ENCODE results near the gene ZNF484. TPM values are rescaled to one million over a fixed set of nuclear protein-coding genes. Genes with fewer than 3 reads are reported as not detected.
"Not testable (repeated sequence)": the region's sequence is repeated elsewhere in the genome, so short reads cannot be mapped to it uniquely, and the experiment has no call there.

Gene ZNF484
- total RNA-seq, 1 experiment from 2014 or later, result 3.9 TPM

GRCh38 chr9:92837191-92837590, 40.6 kb downstream of the ZNF484 start:
- Histone ChIP-seq H3K9ac (ENCODE audit: low read length) (no peak overlapping the region), H3K36me3 (ENCODE audit: low read depth, low read length) (no peaks in the 10 kb centered on the region), H3K27ac (ENCODE audit: low read length) (no peak overlapping the region), H3K79me2 (ENCODE audit: low read length) (no peaks in the 10 kb centered on the region), H4K20me1 (ENCODE audit: low read length) (no peaks in the 10 kb centered on the region), H3K27me3 (ENCODE audit: low read length) (no peaks in the 10 kb centered on the region), H3K4me1 (ENCODE audit: insufficient read depth, low read length) (no peaks in the 10 kb centered on the region), H3K4me2 (ENCODE audit: low read length) (no peak overlapping the region), H2AFZ (ENCODE audit: low read length) (no peak overlapping the region), H3F3A (ENCODE audit: low read length, unreplicated experiment) (no peaks in the 10 kb centered on the region), H3K4me3 (ENCODE audit: low read length) (no peak overlapping the region), H3K9me3 (ENCODE audit: low read length) (no peaks in the 10 kb centered on the region), H3K9me2 (replicated peaks; ENCODE audit: low read length) (no peaks in the 10 kb centered on the region)
- BruUV-seq (replicated peaks), result no TSS peak
- intact Hi-C loops (cut with micrococcal nuclease), result no loop called here
- no peak for TF ChIP-seq CTCF (conservative IDR thresholded peaks at IDR 0.05; ENCODE audit: low read depth, low read length)
- no peak for TF ChIP-seq EZH2 (IDR thresholded peaks at IDR 0.05; ENCODE audit: low read length, unreplicated experiment)
- no peak for TF ChIP-seq EZH2phosphoT487 (IDR thresholded peaks at IDR 0.05; ENCODE audit: borderline replicate concordance, low read length)
- POLR2A ChIA-PET (ENCODE audit: unreplicated experiment), result interaction anchor here (0.6 kb wide), 1 partner anchor 73 kb away, joined by 3 read pairs; no protein-coding TSS in a partner anchor
- no peak for DNase-seq
- no peak for ATAC-seq
- CTCF ChIA-PET, result no interaction called here

- POLR2A ChIA-PET (ENCODE audit: unreplicated experiment), result no interaction called here
- H3K9me2 ChIP-seq (replicated peaks; ENCODE audit: low read length), result no peaks in the 10 kb centered on the region
- intact Hi-C loops (cut with micrococcal nuclease), result no loop called here
- ATAC-seq, result no peak
- no peak overlapping the region for H2AFZ ChIP-seq (ENCODE audit: low read length)
- no peak overlapping the region for H3K27ac ChIP-seq (ENCODE audit: low read length)
- no peaks in the 10 kb centered on the region for H3K4me1 ChIP-seq (ENCODE audit: insufficient read depth, low read length)
- no peak for TF ChIP-seq EZH2phosphoT487 (IDR thresholded peaks at IDR 0.05; ENCODE audit: borderline replicate concordance, low read length)
- no peak for TF ChIP-seq EZH2 (IDR thresholded peaks at IDR 0.05; ENCODE audit: low read length, unreplicated experiment)
- no peak for TF ChIP-seq CTCF (conservative IDR thresholded peaks at IDR 0.05; ENCODE audit: low read depth, low read length)
- no peaks in the 10 kb centered on the region for H3K79me2 ChIP-seq (ENCODE audit: low read length)
- no TSS peak for BruUV-seq (replicated peaks)
- no peaks in the 10 kb centered on the region for H3K36me3 ChIP-seq (ENCODE audit: low read depth, low read length)
- no peak overlapping the region for H3K9ac ChIP-seq (ENCODE audit: low read length)
- no peak overlapping the region for H3K4me3 ChIP-seq (ENCODE audit: low read length)
- H4K20me1 ChIP-seq (ENCODE audit: low read length), result no peaks in the 10 kb centered on the region
- DNase-seq, result no peak
- H3K9me3 ChIP-seq (ENCODE audit: low read length), result no peaks in the 10 kb centered on the region
- H3K4me2 ChIP-seq (ENCODE audit: low read length), result no peak overlapping the region
- no peaks in the 10 kb centered on the region for H3F3A ChIP-seq (ENCODE audit: low read length, unreplicated experiment)
- CTCF ChIA-PET, result no interaction called here
- no peaks in the 10 kb centered on the region for H3K27me3 ChIP-seq (ENCODE audit: low read length)
These were observed 48.4 kb downstream of the ZNF484 start for GRCh38 chr9:92829420-92829819.

DNA sequence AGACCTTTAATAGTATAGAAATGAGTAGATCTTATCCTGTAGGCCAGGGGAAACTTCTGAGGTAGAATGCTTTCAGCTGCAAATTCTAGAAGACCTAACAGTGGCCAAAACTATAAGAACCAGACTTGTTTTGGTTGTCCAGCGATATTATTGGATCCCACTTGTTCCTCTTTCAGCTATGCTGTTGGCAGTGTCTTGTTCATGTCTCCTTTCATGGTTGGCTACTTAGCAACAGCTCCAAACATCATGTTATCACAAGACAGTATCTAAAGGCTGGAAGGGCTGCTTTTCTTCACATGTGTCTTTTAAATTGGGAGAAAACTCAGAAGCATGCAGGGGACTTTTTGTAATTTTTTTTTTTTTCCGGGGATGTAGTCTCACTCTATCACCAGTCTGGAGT, 52.8 kb downstream of the ZNF484 start:
- H3K27me3 ChIP-seq (ENCODE audit: low read length); DNase-seq; H3K4me2 ChIP-seq (ENCODE audit: low read length); H4K20me1 ChIP-seq (ENCODE audit: low read length); H3K9me2 ChIP-seq (replicated peaks; ENCODE audit: low read length); BruUV-seq (replicated peaks); H3K4me3 ChIP-seq (ENCODE audit: low read length); H3F3A ChIP-seq (ENCODE audit: low read length, unreplicated experiment); H2AFZ ChIP-seq (ENCODE audit: low read length); POLR2A ChIA-PET (ENCODE audit: unreplicated experiment); ATAC-seq; H3K79me2 ChIP-seq (ENCODE audit: low read length); intact Hi-C loops (cut with micrococcal nuclease); H3K36me3 ChIP-seq (ENCODE audit: low read depth, low read length); H3K4me1 ChIP-seq (ENCODE audit: insufficient read depth, low read length); CTCF ChIA-PET; H3K9me3 ChIP-seq (ENCODE audit: low read length); H3K9ac ChIP-seq (ENCODE audit: low read length); H3K27ac ChIP-seq (ENCODE audit: low read length): not testable (repeated sequence)
